Hepatocyte (in vitro differentiated cells): Measurements from ENCODE around the gene RTBDN.

ENCODE experiments used
- EZH2 ChIP-seq: fragments of 200-600 bp; sonication (generic); IDR thresholded peaks from 2 replicates; pipeline ENCODE4 v1.6.1; 2016; ENCODE audit warnings: antibody characterized with exemption, mild to moderate bottlenecking, borderline replicate concordance
- TF ChIP-seq, protein P1 (sequence below): fragments of 200-600 bp; sonication (generic); IDR thresholded peaks from 2 replicates; pipeline ENCODE4 v1.5.1; 2016; ENCODE audit warnings: antibody characterized with exemption, mild to moderate bottlenecking; ENCODE audit not compliant: poor library complexity

- TF ChIP-seq, protein P1, sequence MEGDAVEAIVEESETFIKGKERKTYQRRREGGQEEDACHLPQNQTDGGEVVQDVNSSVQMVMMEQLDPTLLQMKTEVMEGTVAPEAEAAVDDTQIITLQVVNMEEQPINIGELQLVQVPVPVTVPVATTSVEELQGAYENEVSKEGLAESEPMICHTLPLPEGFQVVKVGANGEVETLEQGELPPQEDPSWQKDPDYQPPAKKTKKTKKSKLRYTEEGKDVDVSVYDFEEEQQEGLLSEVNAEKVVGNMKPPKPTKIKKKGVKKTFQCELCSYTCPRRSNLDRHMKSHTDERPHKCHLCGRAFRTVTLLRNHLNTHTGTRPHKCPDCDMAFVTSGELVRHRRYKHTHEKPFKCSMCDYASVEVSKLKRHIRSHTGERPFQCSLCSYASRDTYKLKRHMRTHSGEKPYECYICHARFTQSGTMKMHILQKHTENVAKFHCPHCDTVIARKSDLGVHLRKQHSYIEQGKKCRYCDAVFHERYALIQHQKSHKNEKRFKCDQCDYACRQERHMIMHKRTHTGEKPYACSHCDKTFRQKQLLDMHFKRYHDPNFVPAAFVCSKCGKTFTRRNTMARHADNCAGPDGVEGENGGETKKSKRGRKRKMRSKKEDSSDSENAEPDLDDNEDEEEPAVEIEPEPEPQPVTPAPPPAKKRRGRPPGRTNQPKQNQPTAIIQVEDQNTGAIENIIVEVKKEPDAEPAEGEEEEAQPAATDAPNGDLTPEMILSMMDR = no peak
- no peak for TF ChIP-seq EZH2
These were observed 46.3 kb upstream of the RTBDN start for GRCh38 chr19:12880551-12881171.
